GM23338 (cell line): ENCODE results near the gene DNM2. TPM values are rescaled to one million over a fixed set of nuclear protein-coding genes. Genes with fewer than 3 reads are reported as not detected.

Experiments used
- ATAC-seq: fragments of 200-7000 bp; cut with Tn5 transposase; 3 replicates; pipeline ENCODE4 v1.9.1; 2020
- DNase-seq: peaks from one replicate; pipeline ENCODE4 v3.0.0-alpha.2; 2015; ENCODE audit warnings: low spot score
- H2AFZ ChIP-seq: fragments of 200-600 bp; sonication (generic); 2 replicates; pipeline ENCODE4 v1.8.0; 2016; ENCODE audit warnings: antibody characterized with exemption, mild to moderate bottlenecking, moderate library complexity
- H3F3A ChIP-seq: fragments of 200-600 bp; sonication (generic); replicated peaks from 2 replicates; pipeline ENCODE4 v1.8.0; 2017; ENCODE audit warnings: antibody characterized with exemption, mixed run types, low read depth
- H3K27ac ChIP-seq: fragments of 200-600 bp; sonication (generic); 2 replicates; pipeline ENCODE4 v1.6.1; 2016; ENCODE audit warnings: low read depth
- H3K27me3 ChIP-seq: fragments of 200-600 bp; sonication (generic); 2 replicates; pipeline ENCODE4 v1.8.0; 2016; ENCODE audit warnings: mild to moderate bottlenecking, mixed run types, moderate library complexity; ENCODE audit not compliant: insufficient read depth
- H3K36me3 ChIP-seq: fragments of 200-600 bp; sonication (generic); 2 replicates; pipeline ENCODE4 v1.8.0; 2016; ENCODE audit warnings: mild to moderate bottlenecking; ENCODE audit not compliant: insufficient read depth
- H3K4me1 ChIP-seq: fragments of 200-600 bp; sonication (generic); 2 replicates; pipeline ENCODE4 v1.8.0; 2016; ENCODE audit warnings: mild to moderate bottlenecking, moderate library complexity; ENCODE audit not compliant: insufficient read depth
- H3K4me2 ChIP-seq: fragments of 200-600 bp; sonication (generic); 2 replicates; pipeline ENCODE4 v1.7.1; 2017; ENCODE audit warnings: mixed run types
- H3K4me3 ChIP-seq: fragments of 200-600 bp; sonication (generic); 2 replicates; pipeline ENCODE4 v1.6.1; 2016; ENCODE audit warnings: mixed run types
- H3K79me2 ChIP-seq: fragments of 200-600 bp; sonication (generic); replicated peaks from 2 replicates; pipeline ENCODE4 v1.8.0; 2017; ENCODE audit warnings: mild to moderate bottlenecking; ENCODE audit not compliant: insufficient read depth
- H3K9me2 ChIP-seq: fragments of 200-600 bp; sonication (generic); 2 replicates; pipeline ENCODE4 v1.8.0; 2017; ENCODE audit not compliant: insufficient read depth
- H4K20me1 ChIP-seq: fragments of 200-600 bp; sonication (generic); replicated peaks from 2 replicates; pipeline ENCODE4 v1.8.0; 2017; ENCODE audit warnings: mild to moderate bottlenecking; ENCODE audit not compliant: insufficient read depth
- H3K27ac Mint-ChIP-seq: 2 replicates; pipeline ENCODE4 v1.8.0; 2020; ENCODE audit warnings: inconsistent platforms, mild to moderate bottlenecking, moderate library complexity, mixed read lengths
- H3K27me3 Mint-ChIP-seq: 3 replicates; pipeline ENCODE4 v1.8.0; 2022; ENCODE audit warnings: low read depth, mild to moderate bottlenecking, moderate library complexity, mixed read lengths, inconsistent platforms; ENCODE audit not compliant: insufficient read depth, poor library complexity
- H3K36me3 Mint-ChIP-seq: 3 replicates; pipeline ENCODE4 v1.8.0; 2021; ENCODE audit warnings: low read depth, mild to moderate bottlenecking, inconsistent platforms, moderate library complexity, mixed read lengths
- H3K4me1 Mint-ChIP-seq: 3 replicates; pipeline ENCODE4 v1.8.0; 2020; ENCODE audit warnings: mild to moderate bottlenecking, inconsistent platforms, mixed read lengths
- H3K4me3 Mint-ChIP-seq: 3 replicates; pipeline ENCODE4 v1.8.0; 2021; ENCODE audit warnings: moderate library complexity, mild to moderate bottlenecking, inconsistent platforms, mixed read lengths
- H3K9me3 Mint-ChIP-seq: 3 replicates; pipeline ENCODE4 v1.8.0; 2020; ENCODE audit warnings: moderate library complexity, mild to moderate bottlenecking, inconsistent platforms, mixed read lengths
- ETS1 ChIP-seq: IDR thresholded peaks from 2 replicates; pipeline ENCODE4 v1.6.1; 2016; ENCODE audit warnings: antibody characterized with exemption
- EZH2 ChIP-seq: fragments of 200-600 bp; sonication (generic); IDR thresholded peaks from one replicate; pipeline ENCODE4 v1.8.0; 2017; ENCODE audit warnings: antibody characterized with exemption, mild to moderate bottlenecking, low read depth; ENCODE audit not compliant: unreplicated experiment
- EZH2phosphoT487 ChIP-seq: fragments of 200-600 bp; sonication (generic); IDR thresholded peaks from one replicate; pipeline ENCODE4 v1.8.1; 2018; ENCODE audit warnings: antibody characterized with exemption; ENCODE audit not compliant: unreplicated experiment
- STAT1 ChIP-seq: IDR thresholded peaks from one replicate; pipeline ENCODE4 v1.6.1; 2016; ENCODE audit warnings: antibody characterized with exemption; ENCODE audit not compliant: unreplicated experiment
- ZNF114 ChIP-seq: fragments of 250-450 bp; sonication (Bioruptor Pico); IDR thresholded peaks from 2 replicates; pipeline ENCODE4 v1.5.0; 2020; ENCODE audit warnings: mild to moderate bottlenecking, moderate library complexity
- ZNF331 ChIP-seq: fragments of 250-450 bp; sonication (Bioruptor Pico); IDR thresholded peaks from 2 replicates; pipeline ENCODE4 v1.5.0; 2020; ENCODE audit warnings: low read depth, mild to moderate bottlenecking, moderate library complexity
- polyA plus RNA-seq: library from polyadenylated mRNA; unstranded; fragments of >200 nt; fragmentation: Nextera tagmentation; extraction: Ambion mirVana; gene quantifications from 2 replicates; pipeline ENCODE4 v1.2.1, GENCODE V29; 2016
- total RNA-seq: library from RNA; depleted of rRNA; stranded (reverse); fragments of >200 nt; shearing (Covaris generic); gene quantifications from 2 replicates; pipeline ENCODE4 v1.2.3, GENCODE V29; 2014
- TF ChIP-seq, protein P1 (sequence below): fragments of 250-450 bp; sonication (Bioruptor Pico); IDR thresholded peaks from 2 replicates; pipeline ENCODE4 v1.5.0; 2020; ENCODE audit warnings: mild to moderate bottlenecking, moderate library complexity

The DNM2 gene
- total and polyA plus RNA-seq, 2 experiments from 2014 or later: 40.7 to 138 TPM

- TF ChIP-seq, protein P1, sequence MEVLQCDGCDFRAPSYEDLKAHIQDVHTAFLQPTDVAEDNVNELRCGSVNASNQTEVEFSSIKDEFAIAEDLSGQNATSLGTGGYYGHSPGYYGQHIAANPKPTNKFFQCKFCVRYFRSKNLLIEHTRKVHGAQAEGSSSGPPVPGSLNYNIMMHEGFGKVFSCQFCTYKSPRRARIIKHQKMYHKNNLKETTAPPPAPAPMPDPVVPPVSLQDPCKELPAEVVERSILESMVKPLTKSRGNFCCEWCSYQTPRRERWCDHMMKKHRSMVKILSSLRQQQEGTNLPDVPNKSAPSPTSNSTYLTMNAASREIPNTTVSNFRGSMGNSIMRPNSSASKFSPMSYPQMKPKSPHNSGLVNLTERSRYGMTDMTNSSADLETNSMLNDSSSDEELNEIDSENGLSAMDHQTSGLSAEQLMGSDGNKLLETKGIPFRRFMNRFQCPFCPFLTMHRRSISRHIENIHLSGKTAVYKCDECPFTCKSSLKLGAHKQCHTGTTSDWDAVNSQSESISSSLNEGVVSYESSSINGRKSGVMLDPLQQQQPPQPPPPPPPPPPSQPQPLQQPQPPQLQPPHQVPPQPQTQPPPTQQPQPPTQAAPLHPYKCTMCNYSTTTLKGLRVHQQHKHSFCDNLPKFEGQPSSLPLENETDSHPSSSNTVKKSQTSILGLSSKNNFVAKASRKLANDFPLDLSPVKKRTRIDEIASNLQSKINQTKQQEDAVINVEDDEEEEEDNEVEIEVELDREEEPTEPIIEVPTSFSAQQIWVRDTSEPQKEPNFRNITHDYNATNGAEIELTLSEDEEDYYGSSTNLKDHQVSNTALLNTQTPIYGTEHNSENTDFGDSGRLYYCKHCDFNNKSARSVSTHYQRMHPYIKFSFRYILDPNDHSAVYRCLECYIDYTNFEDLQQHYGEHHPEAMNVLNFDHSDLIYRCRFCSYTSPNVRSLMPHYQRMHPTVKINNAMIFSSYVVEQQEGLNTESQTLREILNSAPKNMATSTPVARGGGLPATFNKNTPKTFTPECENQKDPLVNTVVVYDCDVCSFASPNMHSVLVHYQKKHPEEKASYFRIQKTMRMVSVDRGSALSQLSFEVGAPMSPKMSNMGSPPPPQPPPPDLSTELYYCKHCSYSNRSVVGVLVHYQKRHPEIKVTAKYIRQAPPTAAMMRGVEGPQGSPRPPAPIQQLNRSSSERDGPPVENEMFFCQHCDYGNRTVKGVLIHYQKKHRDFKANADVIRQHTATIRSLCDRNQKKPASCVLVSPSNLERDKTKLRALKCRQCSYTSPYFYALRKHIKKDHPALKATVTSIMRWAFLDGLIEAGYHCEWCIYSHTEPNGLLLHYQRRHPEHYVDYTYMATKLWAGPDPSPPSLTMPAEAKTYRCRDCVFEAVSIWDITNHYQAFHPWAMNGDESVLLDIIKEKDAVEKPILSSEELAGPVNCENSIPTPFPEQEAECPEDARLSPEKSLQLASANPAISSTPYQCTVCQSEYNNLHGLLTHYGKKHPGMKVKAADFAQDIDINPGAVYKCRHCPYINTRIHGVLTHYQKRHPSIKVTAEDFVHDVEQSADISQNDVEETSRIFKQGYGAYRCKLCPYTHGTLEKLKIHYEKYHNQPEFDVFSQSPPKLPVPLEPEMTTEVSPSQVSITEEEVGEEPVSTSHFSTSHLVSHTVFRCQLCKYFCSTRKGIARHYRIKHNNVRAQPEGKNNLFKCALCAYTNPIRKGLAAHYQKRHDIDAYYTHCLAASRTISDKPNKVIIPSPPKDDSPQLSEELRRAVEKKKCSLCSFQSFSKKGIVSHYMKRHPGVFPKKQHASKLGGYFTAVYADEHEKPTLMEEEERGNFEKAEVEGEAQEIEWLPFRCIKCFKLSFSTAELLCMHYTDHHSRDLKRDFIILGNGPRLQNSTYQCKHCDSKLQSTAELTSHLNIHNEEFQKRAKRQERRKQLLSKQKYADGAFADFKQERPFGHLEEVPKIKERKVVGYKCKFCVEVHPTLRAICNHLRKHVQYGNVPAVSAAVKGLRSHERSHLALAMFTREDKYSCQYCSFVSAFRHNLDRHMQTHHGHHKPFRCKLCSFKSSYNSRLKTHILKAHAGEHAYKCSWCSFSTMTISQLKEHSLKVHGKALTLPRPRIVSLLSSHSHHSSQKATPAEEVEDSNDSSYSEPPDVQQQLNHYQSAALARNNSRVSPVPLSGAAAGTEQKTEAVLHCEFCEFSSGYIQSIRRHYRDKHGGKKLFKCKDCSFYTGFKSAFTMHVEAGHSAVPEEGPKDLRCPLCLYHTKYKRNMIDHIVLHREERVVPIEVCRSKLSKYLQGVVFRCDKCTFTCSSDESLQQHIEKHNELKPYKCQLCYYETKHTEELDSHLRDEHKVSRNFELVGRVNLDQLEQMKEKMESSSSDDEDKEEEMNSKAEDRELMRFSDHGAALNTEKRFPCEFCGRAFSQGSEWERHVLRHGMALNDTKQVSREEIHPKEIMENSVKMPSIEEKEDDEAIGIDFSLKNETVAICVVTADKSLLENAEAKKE: no peak
Observed at GRCh38 chr19:10838377-10838776, 120.5 kb downstream of the DNM2 start (continued).

DNA sequence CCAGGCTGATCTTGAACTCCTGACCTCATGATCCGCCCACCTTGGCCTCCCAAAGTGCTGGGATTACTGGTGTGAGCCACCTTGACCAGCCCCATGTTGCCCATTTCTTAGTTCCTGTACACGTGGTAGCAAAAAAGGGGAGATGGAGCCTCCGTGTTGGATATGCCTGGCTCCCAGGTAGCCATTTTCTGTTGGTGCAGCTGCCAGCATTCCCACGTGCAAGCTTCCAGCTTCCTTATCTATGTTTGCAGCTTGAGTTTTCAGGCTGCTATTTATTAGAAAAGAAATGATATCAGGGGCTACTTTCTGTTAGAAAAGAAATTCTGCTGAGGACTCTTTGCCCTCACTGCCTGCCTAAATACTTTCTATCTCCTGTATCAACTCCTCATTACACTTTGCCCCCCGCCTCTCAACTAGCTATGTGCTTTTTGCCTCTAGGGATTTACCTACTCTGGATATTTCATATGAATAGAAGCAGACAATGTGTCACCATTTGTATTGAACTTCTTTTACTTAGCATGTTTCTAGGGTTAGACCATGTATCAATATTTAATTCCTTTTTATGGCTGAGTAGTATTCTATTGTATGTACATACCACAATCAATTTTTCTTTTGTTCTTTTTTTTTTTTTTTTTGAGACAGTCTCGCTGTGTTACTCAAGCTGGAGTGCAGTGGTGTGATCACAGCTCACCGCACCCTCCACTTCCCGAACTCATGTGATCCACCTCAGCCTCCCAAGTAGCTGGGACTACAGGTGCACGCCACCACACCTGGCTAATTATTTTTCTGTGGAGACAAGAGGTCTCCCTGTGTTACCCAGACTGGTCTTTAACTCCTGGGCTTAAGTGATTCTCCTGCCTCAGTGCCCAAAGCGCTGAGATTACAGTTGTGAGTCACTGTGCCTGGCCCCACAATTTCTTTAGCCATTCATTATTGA is 121.5 kb downstream of the DNM2 start:
- Mint-ChIP-seq H3K4me1 (no peaks in the 10 kb centered on the region), H3K27me3 (peaks cover 21% of the 10 kb centered on the region), H3K36me3 (peaks cover 17% of the 10 kb centered on the region; the same call in 2 of the 3 replicates), H3K4me3 (no peak overlapping the region), H3K9me3 (peaks cover 52% of the 10 kb centered on the region), H3K27ac (no peak overlapping the region)
- no peak overlapping the region for H3K27ac ChIP-seq
- no peaks in the 10 kb centered on the region for H3K79me2 ChIP-seq
- DNase-seq: no peak
- no peak overlapping the region for H3K4me2 ChIP-seq
- peaks cover 6% of the 10 kb centered on the region for H3K27me3 ChIP-seq
- ATAC-seq: no peak
- H3K4me1 ChIP-seq: no peaks in the 10 kb centered on the region
- H3K9me2 ChIP-seq: peaks cover 6% of the 10 kb centered on the region
- no peak overlapping the region for H3K4me3 ChIP-seq
- 0 out of 2 replicates have a peak, but pooled peaks cover 3% of the 10 kb centered on the region for H4K20me1 ChIP-seq
- no peak overlapping the region for H2AFZ ChIP-seq
- no peaks in the 10 kb centered on the region for H3K36me3 ChIP-seq
- peaks cover 6% of the 10 kb centered on the region; the same call in 1 of the 2 replicates for H3F3A ChIP-seq
- TF ChIP-seq EZH2phosphoT487 (no peak), STAT1 (no peak), ZNF331 (CRISPR knock-in tag) (no peak), EZH2 (no peak), ETS1 (no peak), ZNF114 (CRISPR knock-in tag) (no peak)
